ENCODE data around the gene BCAS3. TPM values are rescaled to one million over a fixed set of nuclear protein-coding genes. Genes with fewer than 3 reads are reported as not detected.

BCAS3 gene
- total and polyA plus RNA-seq, 11 donors, result 4.5 to 23.5 (median 17.9) TPM

GRCh38 chr17:61280851-61281250 lies 603.2 kb downstream of the BCAS3 start:
- TF ChIP-seq POLR2A (IDR thresholded peaks at IDR 0.05) (no peak), CTCF (IDR thresholded peaks at IDR 0.05) (no peak)
- DNase-seq, result no peak
- H3K27me3 ChIP-seq, result no peaks in the 10 kb centered on the region
- intact Hi-C loops (cut with DNase I), result no loop called here
- H3K27ac ChIP-seq, result no peak overlapping the region
- no peaks in the 10 kb centered on the region for H3K9me3 ChIP-seq
- H3K4me3 ChIP-seq, result no peak overlapping the region
- peaks cover 0 to 19% (median 7%) of the 10 kb centered on the region in 12 donors for H3K4me1 ChIP-seq
- H3K36me3 ChIP-seq, result no peaks in the 10 kb centered on the region
- ATAC-seq, result no peak
- 90 to 96% (median 92%) methylated on average over 3 of the region's 3 CpGs for WGBS, 4 donors

GRCh38 chr17:61282377-61282776 lies 604.7 kb downstream of the BCAS3 start:
- ATAC-seq, result no peak
- H3K36me3 ChIP-seq, result no peaks in the 10 kb centered on the region
- no peaks in the 10 kb centered on the region for H3K27me3 ChIP-seq
- H3K9me3 ChIP-seq, result no peaks in the 10 kb centered on the region
- H3K4me1 ChIP-seq, result peaks cover 0 to 24% (median 9%) of the 10 kb centered on the region in 12 donors
- TF ChIP-seq CTCF (IDR thresholded peaks at IDR 0.05) (no peak), POLR2A (IDR thresholded peaks at IDR 0.05) (no peak)
- no peak for DNase-seq
- H3K27ac ChIP-seq, result no peak overlapping the region
- no peak overlapping the region for H3K4me3 ChIP-seq
- 73 to 79% (median 74%) methylated on average over 3 of the region's 3 CpGs for WGBS, 4 donors
- intact Hi-C loops (cut with DNase I), result no loop called here

- 95 to 97% (median 97%) methylated on average over 6 of the region's 6 CpGs for WGBS, 4 donors
- Histone ChIP-seq H3K27me3 (no peaks in the 10 kb centered on the region), H3K9me3 (no peaks in the 10 kb centered on the region), H3K27ac (no peak overlapping the region), H3K4me3 (no peak overlapping the region), H3K4me1 (peaks cover 0 to 24% (median 9%) of the 10 kb centered on the region in 12 donors), H3K36me3 (no peaks in the 10 kb centered on the region)
- intact Hi-C loops (cut with DNase I), result no loop called here
- no peak for TF ChIP-seq POLR2A (IDR thresholded peaks at IDR 0.05)
- TF ChIP-seq CTCF (IDR thresholded peaks at IDR 0.05), result no peak
- ATAC-seq (no peak), DNase-seq (no peak)
These were observed 605.4 kb downstream of the BCAS3 start for GRCh38 chr17:61283043-61283442.

- ATAC-seq (no peak), DNase-seq (no peak)
- Histone ChIP-seq H3K9me3 (no peaks in the 10 kb centered on the region), H3K27ac (peak overlapping the region in 1 of 12 donors; percentile 7), H3K4me3 (no peak overlapping the region), H3K4me1 (peaks cover 0 to 23% (median 8%) of the 10 kb centered on the region in 12 donors), H3K36me3 (no peaks in the 10 kb centered on the region), H3K27me3 (no peaks in the 10 kb centered on the region)
- intact Hi-C loops (cut with DNase I), result no loop called here
- TF ChIP-seq POLR2A (IDR thresholded peaks at IDR 0.05) (no peak), CTCF (IDR thresholded peaks at IDR 0.05) (no peak)
- 94 to 97% (median 97%) methylated on average over 10 of the region's 10 CpGs for WGBS, 4 donors
These were observed 606.5 kb downstream of the BCAS3 start for GRCh38 chr17:61284174-61284573.

Measured in heart left ventricle (tissue), 16 donors.